Liver (tissue), 3 donors: ENCODE results near the gene ZNF749.

ENCODE experiments used
- EGR1 ChIP-seq, 2 donors: IDR thresholded peaks; 2 replicates each; pipeline ENCODE4 v1.6.1; 2016 to 2018; ENCODE audit warnings: antibody characterized with exemption in 2 of 2, low read depth in 2 of 2
- FOXA1 ChIP-seq: IDR thresholded peaks from 2 replicates; pipeline ENCODE4 v1.6.1; 2016; ENCODE audit warnings: antibody characterized with exemption
- HNF4A ChIP-seq, 2 donors: conservative IDR thresholded peaks; 2 replicates each; pipeline ENCODE4 v1.6.1; 2016; ENCODE audit warnings: antibody characterized with exemption in 2 of 2, mild to moderate bottlenecking in 2 of 2
- JUND ChIP-seq, 2 donors: IDR thresholded peaks; 2 replicates each; pipeline ENCODE4 v1.6.1; 2016; ENCODE audit warnings: antibody characterized with exemption in 2 of 2
- RAD21 ChIP-seq, 2 donors: IDR thresholded peaks; 2 replicates each; pipeline ENCODE4 v1.6.1; 2016; ENCODE audit warnings: antibody characterized with exemption in 2 of 2, mild to moderate bottlenecking in 2 of 2
- SP1 ChIP-seq: IDR thresholded peaks from 2 replicates; pipeline ENCODE4 v1.6.1; 2018; ENCODE audit warnings: antibody characterized with exemption, mild to moderate bottlenecking
- TAF1 ChIP-seq: conservative IDR thresholded peaks from 2 replicates; pipeline ENCODE4 v1.6.1; 2016; ENCODE audit warnings: antibody characterized with exemption, mild to moderate bottlenecking
- TF ChIP-seq, protein P1 (sequence below): IDR thresholded peaks from 2 replicates; pipeline ENCODE4 v1.6.1; 2016; ENCODE audit warnings: antibody characterized with exemption, mild to moderate bottlenecking
- TF ChIP-seq, protein P2 (sequence below): fragments of 150-350 bp; IDR thresholded peaks from 2 replicates; pipeline ENCODE4 v1.5.1; 2017; ENCODE audit warnings: improper control_type of control experiment, low read depth, low read length; ENCODE audit not compliant: missing input control
- TF ChIP-seq, protein P3 (sequence below): IDR thresholded peaks from 2 replicates; pipeline ENCODE4 v1.6.1; 2016; ENCODE audit warnings: antibody characterized with exemption
- donor health status: healthy.
- donor health status: healthy.

DNA sequence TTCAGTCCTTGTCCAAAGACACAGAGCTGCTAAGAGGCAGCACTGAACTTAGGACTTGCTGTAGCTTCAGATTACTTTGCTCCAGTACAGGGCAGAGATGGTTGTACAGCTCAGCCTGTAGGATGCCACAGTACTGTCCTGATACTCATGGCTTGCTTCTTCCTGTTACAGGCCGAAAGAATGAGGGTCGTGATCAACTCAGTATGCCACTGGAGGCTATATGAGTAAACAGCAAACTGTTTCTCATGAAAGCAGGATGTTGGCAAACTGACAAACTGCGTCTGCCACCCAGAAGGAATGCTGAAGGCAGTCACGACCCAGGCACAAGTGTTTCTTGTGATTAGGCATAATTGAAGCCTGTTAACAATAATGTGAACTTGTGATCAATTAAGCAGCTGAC is 2.8 kb downstream of the ZNF749 start:
- TF ChIP-seq, protein P1, sequence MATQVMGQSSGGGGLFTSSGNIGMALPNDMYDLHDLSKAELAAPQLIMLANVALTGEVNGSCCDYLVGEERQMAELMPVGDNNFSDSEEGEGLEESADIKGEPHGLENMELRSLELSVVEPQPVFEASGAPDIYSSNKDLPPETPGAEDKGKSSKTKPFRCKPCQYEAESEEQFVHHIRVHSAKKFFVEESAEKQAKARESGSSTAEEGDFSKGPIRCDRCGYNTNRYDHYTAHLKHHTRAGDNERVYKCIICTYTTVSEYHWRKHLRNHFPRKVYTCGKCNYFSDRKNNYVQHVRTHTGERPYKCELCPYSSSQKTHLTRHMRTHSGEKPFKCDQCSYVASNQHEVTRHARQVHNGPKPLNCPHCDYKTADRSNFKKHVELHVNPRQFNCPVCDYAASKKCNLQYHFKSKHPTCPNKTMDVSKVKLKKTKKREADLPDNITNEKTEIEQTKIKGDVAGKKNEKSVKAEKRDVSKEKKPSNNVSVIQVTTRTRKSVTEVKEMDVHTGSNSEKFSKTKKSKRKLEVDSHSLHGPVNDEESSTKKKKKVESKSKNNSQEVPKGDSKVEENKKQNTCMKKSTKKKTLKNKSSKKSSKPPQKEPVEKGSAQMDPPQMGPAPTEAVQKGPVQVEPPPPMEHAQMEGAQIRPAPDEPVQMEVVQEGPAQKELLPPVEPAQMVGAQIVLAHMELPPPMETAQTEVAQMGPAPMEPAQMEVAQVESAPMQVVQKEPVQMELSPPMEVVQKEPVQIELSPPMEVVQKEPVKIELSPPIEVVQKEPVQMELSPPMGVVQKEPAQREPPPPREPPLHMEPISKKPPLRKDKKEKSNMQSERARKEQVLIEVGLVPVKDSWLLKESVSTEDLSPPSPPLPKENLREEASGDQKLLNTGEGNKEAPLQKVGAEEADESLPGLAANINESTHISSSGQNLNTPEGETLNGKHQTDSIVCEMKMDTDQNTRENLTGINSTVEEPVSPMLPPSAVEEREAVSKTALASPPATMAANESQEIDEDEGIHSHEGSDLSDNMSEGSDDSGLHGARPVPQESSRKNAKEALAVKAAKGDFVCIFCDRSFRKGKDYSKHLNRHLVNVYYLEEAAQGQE = no peak
- TF ChIP-seq FOXA1 (no peak), RAD21 (IDR thresholded peaks at IDR 0.05) (no peak), HNF4A (conservative IDR thresholded peaks at IDR 0.05) (no peak), SP1 (no peak), TAF1 (no peak), EGR1 (IDR thresholded peaks at IDR 0.05; ENCODE audit: low read depth in 2 of 2) (no peak), JUND (IDR thresholded peaks at IDR 0.05) (no peak)
- TF ChIP-seq, protein P2, sequence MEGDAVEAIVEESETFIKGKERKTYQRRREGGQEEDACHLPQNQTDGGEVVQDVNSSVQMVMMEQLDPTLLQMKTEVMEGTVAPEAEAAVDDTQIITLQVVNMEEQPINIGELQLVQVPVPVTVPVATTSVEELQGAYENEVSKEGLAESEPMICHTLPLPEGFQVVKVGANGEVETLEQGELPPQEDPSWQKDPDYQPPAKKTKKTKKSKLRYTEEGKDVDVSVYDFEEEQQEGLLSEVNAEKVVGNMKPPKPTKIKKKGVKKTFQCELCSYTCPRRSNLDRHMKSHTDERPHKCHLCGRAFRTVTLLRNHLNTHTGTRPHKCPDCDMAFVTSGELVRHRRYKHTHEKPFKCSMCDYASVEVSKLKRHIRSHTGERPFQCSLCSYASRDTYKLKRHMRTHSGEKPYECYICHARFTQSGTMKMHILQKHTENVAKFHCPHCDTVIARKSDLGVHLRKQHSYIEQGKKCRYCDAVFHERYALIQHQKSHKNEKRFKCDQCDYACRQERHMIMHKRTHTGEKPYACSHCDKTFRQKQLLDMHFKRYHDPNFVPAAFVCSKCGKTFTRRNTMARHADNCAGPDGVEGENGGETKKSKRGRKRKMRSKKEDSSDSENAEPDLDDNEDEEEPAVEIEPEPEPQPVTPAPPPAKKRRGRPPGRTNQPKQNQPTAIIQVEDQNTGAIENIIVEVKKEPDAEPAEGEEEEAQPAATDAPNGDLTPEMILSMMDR = no peak
- TF ChIP-seq, protein P3, sequence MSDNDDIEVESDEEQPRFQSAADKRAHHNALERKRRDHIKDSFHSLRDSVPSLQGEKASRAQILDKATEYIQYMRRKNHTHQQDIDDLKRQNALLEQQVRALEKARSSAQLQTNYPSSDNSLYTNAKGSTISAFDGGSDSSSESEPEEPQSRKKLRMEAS = no peak
